A673 (cell line): ENCODE results near the gene ENO3. TPM values are rescaled to one million over a fixed set of nuclear protein-coding genes. Genes with fewer than 3 reads are reported as not detected.

ENCODE experiments used
- BruUV-seq: library from RNA; stranded (reverse); fragments of 400-500 nt; replicated peaks from 2 replicates; lab custom pipeline; 2021; lab: Mats Ljungman, UMichigan
- CTCF ChIA-PET: fragments of 300-600 bp; sonication (Branson Sonifier 250); formaldehyde crosslinking; loops from one replicate; lab custom pipeline; 2022; ENCODE audit warnings: antibody characterized with exemption; lab: Charles Lee
- POLR2A ChIA-PET: fragments of 300-600 bp; sonication (Branson Sonifier 250); formaldehyde crosslinking; loops from one replicate; lab custom pipeline; 2022; ENCODE audit warnings: antibody characterized with exemption; ENCODE audit not compliant: low non-redundant PET; lab: Charles Lee
- DNase-seq: peaks from one replicate; pipeline ENCODE4 v3.0.0-alpha.2; 2015; ENCODE audit warnings: low spot score
- H3K27ac ChIP-seq: fragments of 200-600 bp; sonication (generic); 2 replicates; pipeline ENCODE4 v1.5.1; 2016; ENCODE audit warnings: mixed run types, low read depth, mild to moderate bottlenecking, mixed read lengths, antibody characterized with exemption, low read length; ENCODE audit not compliant: poor library complexity, severe bottlenecking
- H3K27me3 ChIP-seq: fragments of 200-600 bp; sonication (generic); replicated peaks from 2 replicates; pipeline ENCODE4 v1.6.1; 2017; ENCODE audit warnings: mixed run types, low read depth, mild to moderate bottlenecking, mixed read lengths, antibody characterized with exemption, low read length; ENCODE audit not compliant: insufficient read depth, poor library complexity
- H3K36me3 ChIP-seq: fragments of 200-600 bp; sonication (generic); 2 replicates; pipeline ENCODE4 v1.6.1; 2016; ENCODE audit warnings: mixed run types, mild to moderate bottlenecking, mixed read lengths, antibody characterized with exemption, low read length; ENCODE audit not compliant: insufficient read depth, poor library complexity, severe bottlenecking
- H3K4me1 ChIP-seq: fragments of 200-600 bp; sonication (generic); 2 replicates; pipeline ENCODE4 v1.6.1; 2017; ENCODE audit warnings: mixed run types, mild to moderate bottlenecking, mixed read lengths, antibody characterized with exemption, low read length; ENCODE audit not compliant: insufficient read depth, poor library complexity, severe bottlenecking
- H3K4me3 ChIP-seq: fragments of 200-600 bp; sonication (generic); 2 replicates; pipeline ENCODE4 v1.5.1; 2016; ENCODE audit warnings: low read depth, mixed run types, mild to moderate bottlenecking, mixed read lengths, low read length; ENCODE audit not compliant: poor library complexity, severe bottlenecking
- H3K9me3 ChIP-seq: fragments of 200-600 bp; sonication (generic); 2 replicates; pipeline ENCODE4 v1.6.1; 2016; ENCODE audit warnings: mixed run types, low read depth, mild to moderate bottlenecking, mixed read lengths, antibody characterized with exemption, low read length; ENCODE audit not compliant: poor library complexity, severe bottlenecking
- EZH2 ChIP-seq: fragments of 200-600 bp; sonication (generic); IDR thresholded peaks from 2 replicates; pipeline ENCODE4 v1.6.1; 2017; ENCODE audit warnings: borderline replicate concordance, low read depth, mild to moderate bottlenecking, mixed read lengths, antibody characterized with exemption, low read length; ENCODE audit not compliant: poor library complexity, severe bottlenecking
- intact Hi-C: fragments of 100-400 bp; cut with micrococcal nuclease; formaldehyde crosslinking; loops from one replicate; pipeline ENCODE4 v1.10.0; 2022; ENCODE audit not compliant: unreplicated experiment
- total RNA-seq: library from RNA; stranded (reverse); gene quantifications from 2 replicates; pipeline ENCODE4 v1.2.3, GENCODE V29; 2021
- TF ChIP-seq, protein P1 (sequence below): fragments of 300-800, 200-600 bp; sonication (generic); conservative IDR thresholded peaks from 2 replicates; pipeline ENCODE4 v1.5.1; 2017; ENCODE audit warnings: low read depth, mild to moderate bottlenecking, antibody characterized with exemption, low read length, moderate library complexity, mixed read lengths

ENO3 gene
- total RNA-seq, 1 experiment from 2014 or later, result 12.3 TPM

DNA sequence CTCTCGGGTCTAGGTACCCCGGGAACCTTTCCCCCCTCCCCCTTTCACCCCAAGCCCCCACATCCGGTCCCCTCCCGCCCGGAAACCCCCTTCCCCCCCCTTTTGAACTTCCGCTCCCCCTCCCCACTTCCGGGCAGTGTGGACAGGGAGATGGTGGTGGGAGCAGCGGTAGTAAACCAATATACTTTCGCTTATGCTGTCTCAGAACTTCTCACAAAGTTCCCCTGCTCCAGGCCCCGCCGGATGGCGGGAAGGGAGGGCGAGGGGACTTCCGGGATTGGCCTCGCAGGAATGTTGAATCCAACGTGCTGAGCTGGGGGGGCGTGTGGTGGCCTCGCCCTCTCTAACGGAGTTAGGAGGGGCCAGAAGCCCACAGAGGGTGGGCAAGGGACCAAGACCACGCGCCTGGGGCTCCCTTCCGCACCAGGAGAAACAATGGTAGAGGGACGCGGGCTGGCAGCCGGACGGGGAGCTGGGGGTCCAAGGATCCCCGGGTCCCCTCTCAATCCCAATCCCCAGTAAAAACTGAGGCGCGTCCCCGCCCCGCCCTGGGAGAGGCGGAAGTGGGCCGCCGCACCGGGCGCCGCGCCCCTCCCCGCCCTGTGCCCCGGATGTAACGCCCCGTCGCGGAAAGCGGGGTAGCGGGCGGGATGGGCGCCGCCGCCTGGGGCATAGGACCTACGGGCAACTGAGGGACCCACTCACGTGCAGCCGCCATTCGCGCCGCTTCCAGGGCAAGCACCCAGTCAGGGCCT, 3.3 kb upstream of the ENO3 start:
- peaks cover 41% of the 10 kb centered on the region for H3K36me3 ChIP-seq
- BruUV-seq, result no TSS peak
- peak; percentile 79 for DNase-seq
- peak overlapping the region; percentile 100 for H3K4me3 ChIP-seq
- peaks cover 36% of the 10 kb centered on the region for H3K4me1 ChIP-seq
- H3K9me3 ChIP-seq, result no peaks in the 10 kb centered on the region
- intact Hi-C loops, result loop anchor here (2.0 kb wide), 1 partner anchor 19 kb away; the partner anchor contains the start of gene SPAG7
- ChIA-PET POLR2A (no interaction called here), CTCF (interaction anchor here (0.5 to 1.0 kb wide), 2 partner anchors 7 to 114 kb away, joined by 3 to 4 read pairs; partner anchors contain the start of gene RNF167)
- no peak for TF ChIP-seq EZH2
- TF ChIP-seq, protein P1, sequence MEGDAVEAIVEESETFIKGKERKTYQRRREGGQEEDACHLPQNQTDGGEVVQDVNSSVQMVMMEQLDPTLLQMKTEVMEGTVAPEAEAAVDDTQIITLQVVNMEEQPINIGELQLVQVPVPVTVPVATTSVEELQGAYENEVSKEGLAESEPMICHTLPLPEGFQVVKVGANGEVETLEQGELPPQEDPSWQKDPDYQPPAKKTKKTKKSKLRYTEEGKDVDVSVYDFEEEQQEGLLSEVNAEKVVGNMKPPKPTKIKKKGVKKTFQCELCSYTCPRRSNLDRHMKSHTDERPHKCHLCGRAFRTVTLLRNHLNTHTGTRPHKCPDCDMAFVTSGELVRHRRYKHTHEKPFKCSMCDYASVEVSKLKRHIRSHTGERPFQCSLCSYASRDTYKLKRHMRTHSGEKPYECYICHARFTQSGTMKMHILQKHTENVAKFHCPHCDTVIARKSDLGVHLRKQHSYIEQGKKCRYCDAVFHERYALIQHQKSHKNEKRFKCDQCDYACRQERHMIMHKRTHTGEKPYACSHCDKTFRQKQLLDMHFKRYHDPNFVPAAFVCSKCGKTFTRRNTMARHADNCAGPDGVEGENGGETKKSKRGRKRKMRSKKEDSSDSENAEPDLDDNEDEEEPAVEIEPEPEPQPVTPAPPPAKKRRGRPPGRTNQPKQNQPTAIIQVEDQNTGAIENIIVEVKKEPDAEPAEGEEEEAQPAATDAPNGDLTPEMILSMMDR, result no peak
- H3K27me3 ChIP-seq, result no peaks in the 10 kb centered on the region
- peak overlapping the region; percentile 99 for H3K27ac ChIP-seq

DNA sequence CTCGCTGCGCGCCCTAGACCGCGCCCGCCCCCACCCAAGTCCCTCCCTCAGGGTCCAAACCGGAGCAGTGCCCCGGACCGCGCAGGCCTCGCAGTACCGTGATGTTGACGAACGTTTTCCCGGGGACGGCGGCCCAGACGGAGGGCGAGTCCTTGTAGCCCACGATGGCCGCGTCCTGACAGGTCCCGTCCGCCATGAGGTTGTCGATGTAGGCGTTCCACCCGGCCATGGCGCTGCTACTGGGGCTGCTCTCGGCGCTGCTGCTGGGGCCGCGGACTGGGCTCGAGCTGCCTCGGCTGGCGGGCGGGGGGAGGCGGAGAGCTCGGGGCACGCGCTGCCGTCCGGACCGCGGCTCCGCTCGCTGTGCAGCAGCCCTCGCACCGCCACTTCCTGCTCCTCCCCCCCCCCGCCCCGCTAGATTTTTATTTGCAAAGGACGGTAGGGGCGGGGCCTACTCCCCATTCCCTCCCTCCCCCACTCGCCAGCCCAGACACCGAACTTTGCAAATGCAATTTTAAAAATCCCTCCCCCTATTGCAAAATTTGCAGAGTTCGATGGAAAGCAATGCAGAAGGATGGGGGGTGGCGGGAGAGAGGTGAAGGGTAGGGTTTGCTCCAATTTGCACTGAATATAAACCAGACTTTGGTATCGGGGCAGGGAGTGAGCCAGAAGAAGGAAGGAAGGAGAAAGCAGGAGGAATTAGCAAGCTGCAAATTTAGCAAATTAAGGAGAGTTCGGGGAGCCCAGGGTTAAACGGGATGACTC, 2.6 kb upstream of the ENO3 start, which contains the start of gene PFN1:
PFN1 (minus strand) TSS at position 365 of the 765 bp plus-strand sequence; CDS start at position 229, 136 bp downstream.
- TF ChIP-seq EZH2, result no peak
- TF ChIP-seq, protein P1, result no peak
- Histone ChIP-seq H3K4me1 (peaks cover 36% of the 10 kb centered on the region), H3K36me3 (peaks cover 36% of the 10 kb centered on the region), H3K9me3 (no peaks in the 10 kb centered on the region), H3K4me3 (peak within 1 kb of the TSS; percentile 100), H3K27me3 (no peaks in the 10 kb centered on the region), H3K27ac (peak within 1 kb of the TSS; percentile 99)
- no TSS peak for BruUV-seq
- ChIA-PET POLR2A (interaction anchor here (0.6 kb wide), 1 partner anchor 111 kb away, joined by 3 read pairs; no protein-coding TSS in a partner anchor), CTCF (interaction anchor here (0.5 to 1.0 kb wide), 2 partner anchors 8 to 527 kb away, joined by 4 to 6 read pairs; partner anchors contain the start of gene RNF167)
- intact Hi-C loops, result loop anchor here (2.0 kb wide), 1 partner anchor 18 kb away; the partner anchor contains the start of gene SPAG7
- DNase-seq, result peak; percentile 98

DNA sequence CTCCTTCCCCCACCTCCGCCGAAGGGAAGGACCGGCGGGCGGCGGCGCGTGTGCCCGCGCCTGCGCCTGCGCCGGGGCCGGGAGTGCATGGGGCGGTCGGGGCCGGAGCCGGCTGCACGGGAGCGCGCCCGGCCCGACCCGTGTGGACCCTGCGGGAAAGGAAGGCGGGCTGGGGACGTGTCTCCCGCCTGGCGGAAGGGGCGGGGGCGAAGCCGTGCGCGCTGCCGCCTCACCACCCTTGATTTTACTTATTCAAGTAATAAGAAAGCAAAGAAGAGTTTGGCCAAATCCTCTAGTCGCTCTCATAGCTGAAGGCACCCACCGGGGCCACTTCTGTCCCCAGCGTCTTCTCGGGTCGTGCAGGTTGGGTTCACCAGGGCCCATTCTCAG, 2.0 kb upstream of the ENO3 start:
- POLR2A ChIA-PET, result interaction anchor here (0.6 kb wide), 1 partner anchor 110 kb away, joined by 3 read pairs; no protein-coding TSS in a partner anchor
- TF ChIP-seq, protein P1, result no peak
- no peak for TF ChIP-seq EZH2
- Histone ChIP-seq H3K4me1 (peaks cover 36% of the 10 kb centered on the region), H3K27ac (peak overlapping the region; percentile 99), H3K27me3 (no peaks in the 10 kb centered on the region), H3K9me3 (no peaks in the 10 kb centered on the region), H3K4me3 (peak overlapping the region; percentile 100), H3K36me3 (peaks cover 30% of the 10 kb centered on the region)
- intact Hi-C loops, result loop anchor here (2.0 kb wide), 1 partner anchor 18 kb away; the partner anchor contains the start of gene SPAG7
- peak; percentile 93 for DNase-seq
- BruUV-seq, result no TSS peak
- CTCF ChIA-PET, result interaction anchor here (0.5 to 1.0 kb wide), 2 partner anchors 9 to 528 kb away, joined by 4 to 6 read pairs; partner anchors contain the start of gene RNF167
